NCI-H146 (cell line): ENCODE results near the gene SMURF1.
A peak's percentile ranks its signal among the peaks of the same experiment; 100 is the strongest.

Experiments
- DNase-seq: peaks from one replicate; lab custom pipeline; 2025; lab: John Stamatoyannopoulos, UW

The SMURF1 gene

DNA sequence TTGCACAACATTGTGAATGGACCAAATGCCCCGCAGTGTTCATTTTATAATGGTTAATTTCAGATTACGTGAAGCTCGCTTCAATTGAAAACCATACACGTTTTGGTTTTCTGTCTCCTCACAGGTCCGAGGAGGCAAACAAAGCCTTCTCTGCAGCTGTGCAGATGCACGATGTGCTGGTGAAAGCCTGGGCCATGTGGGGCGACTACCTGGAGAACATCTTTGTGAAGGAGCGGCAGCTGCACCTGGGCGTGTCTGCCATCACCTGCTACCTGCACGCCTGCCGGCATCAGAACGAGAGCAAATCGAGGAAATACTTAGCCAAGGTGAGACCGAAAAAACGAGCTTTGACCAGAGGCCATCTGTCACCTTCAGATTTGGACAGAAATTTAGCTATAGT, 155.3 kb downstream of the SMURF1 start:
- DNase-seq = no peak

- DNase-seq = no peak
These were observed 158.0 kb downstream of the SMURF1 start for GRCh38 chr7:98985945-98986344.

DNA sequence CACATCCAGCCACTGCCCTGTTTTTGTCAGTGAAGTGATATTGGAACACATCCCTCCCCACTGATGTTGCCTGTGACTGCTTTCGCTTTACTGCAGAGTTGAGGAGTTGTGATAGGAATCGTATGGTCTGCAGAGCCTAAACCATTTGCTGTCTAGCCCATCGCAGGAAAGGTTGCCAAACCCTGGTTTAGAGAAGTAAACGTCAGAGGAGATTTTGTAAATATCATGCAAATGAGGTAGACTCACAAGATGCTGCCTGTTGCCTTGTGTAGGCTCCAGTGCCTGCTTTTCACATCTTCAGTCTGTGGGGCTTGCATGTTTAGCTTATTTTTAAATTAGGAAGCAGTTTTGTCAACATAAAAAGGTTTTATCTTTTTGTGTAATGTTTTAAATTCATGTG, 158.5 kb downstream of the SMURF1 start:
- DNase-seq = no peak

GRCh38 chr7:98984126-98984525, 159.8 kb downstream of the SMURF1 start:
- no peak for DNase-seq

DNA sequence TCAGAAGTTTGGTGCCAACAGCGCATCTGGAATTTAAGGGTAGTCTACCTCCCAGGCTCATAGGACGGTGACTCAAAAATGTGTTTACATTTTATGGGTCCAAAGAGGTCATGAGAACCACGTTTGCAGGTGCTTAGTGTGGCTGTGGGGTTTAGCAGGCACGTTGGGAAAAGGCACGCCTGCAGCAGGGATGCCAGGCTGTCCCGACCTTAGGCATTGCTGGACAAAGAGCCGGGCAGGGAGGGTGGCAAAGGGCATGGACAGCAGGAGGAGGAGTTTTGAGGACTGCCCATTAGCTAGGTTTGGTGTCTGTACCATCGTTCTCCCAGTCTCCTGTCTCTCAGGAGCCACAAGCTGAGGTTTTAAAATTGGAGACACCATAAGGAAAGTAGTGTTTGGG, 161.2 kb downstream of the SMURF1 start:
- no peak for DNase-seq

GRCh38 chr7:98981701-98982100, 162.2 kb downstream of the SMURF1 start:
- no peak for DNase-seq

DNA sequence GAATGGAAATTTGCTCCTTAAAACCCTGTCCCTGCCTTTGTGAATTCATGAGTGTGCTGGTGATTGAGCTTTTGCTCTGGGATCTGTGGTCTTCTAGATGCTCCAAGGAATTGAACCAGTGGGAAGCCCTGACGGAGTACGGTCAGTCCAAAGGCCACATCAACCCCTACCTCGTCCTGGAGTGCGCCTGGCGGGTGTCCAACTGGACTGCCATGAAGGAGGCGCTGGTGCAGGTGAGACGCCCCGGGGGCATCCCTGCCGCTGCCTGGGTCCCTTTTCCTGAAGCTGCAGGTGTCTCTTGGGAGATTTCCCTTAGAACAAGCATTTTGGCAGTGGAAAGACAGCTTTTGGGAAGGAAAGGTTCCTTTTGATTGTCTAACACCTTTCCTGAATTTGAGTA, 165.2 kb downstream of the SMURF1 start:
- peak; percentile 59 for DNase-seq
